ENCODE results near the gene VWA5B1. TPM values are rescaled to one million over a fixed set of nuclear protein-coding genes. Genes with fewer than 3 reads are reported as not detected.
"Not testable (repeated sequence)": the region's sequence is repeated elsewhere in the genome, so short reads cannot be mapped to it uniquely, and the experiment has no call there.

VWA5B1 gene
- total RNA-seq, 1 donor from 2014 or later = not detected

- no peak overlapping the region for H3K4me3 ChIP-seq (ENCODE audit: low read depth, low read length)
- DNase-seq (ENCODE audit: low read depth) = no peak
- peak; percentile 26 for TF ChIP-seq CTCF (conservative IDR thresholded peaks at IDR 0.05; ENCODE audit: low read depth, low read length)
These were observed 18.9 kb upstream of the VWA5B1 start for GRCh38 chr1:20271498-20272400.

- H3K4me3 ChIP-seq (ENCODE audit: low read depth, low read length); DNase-seq (ENCODE audit: low read depth): not testable (repeated sequence)
These were observed 17.0 kb upstream of the VWA5B1 start for GRCh38 chr1:20273716-20274115.

- TF ChIP-seq CTCF (conservative IDR thresholded peaks at IDR 0.05; ENCODE audit: low read depth, low read length) = no peak
- no peak for DNase-seq (ENCODE audit: low read depth)
- H3K4me3 ChIP-seq (ENCODE audit: low read depth, low read length) = no peak overlapping the region
These were observed 15.3 kb upstream of the VWA5B1 start for GRCh38 chr1:20275319-20275925.

- TF ChIP-seq CTCF (conservative IDR thresholded peaks at IDR 0.05; ENCODE audit: low read depth, low read length) = no peak
- no peak for DNase-seq (ENCODE audit: low read depth)
- no peak overlapping the region for H3K4me3 ChIP-seq (ENCODE audit: low read depth, low read length)
These were observed 14.1 kb upstream of the VWA5B1 start for GRCh38 chr1:20276485-20277159.

- no peak for TF ChIP-seq CTCF (conservative IDR thresholded peaks at IDR 0.05; ENCODE audit: low read depth, low read length)
- DNase-seq (ENCODE audit: low read depth) = no peak
- H3K4me3 ChIP-seq (ENCODE audit: low read depth, low read length) = no peak overlapping the region
These were observed 12.0 kb upstream of the VWA5B1 start for GRCh38 chr1:20278692-20279130.

GRCh38 chr1:20279509-20279908 lies 11.2 kb upstream of the VWA5B1 start:
- DNase-seq (ENCODE audit: low read depth) = peak; percentile 26
- no peak overlapping the region for H3K4me3 ChIP-seq (ENCODE audit: low read depth, low read length)
- no peak for TF ChIP-seq CTCF (conservative IDR thresholded peaks at IDR 0.05; ENCODE audit: low read depth, low read length)

- TF ChIP-seq CTCF (conservative IDR thresholded peaks at IDR 0.05; ENCODE audit: low read depth, low read length) = no peak
- H3K4me3 ChIP-seq (ENCODE audit: low read depth, low read length) = no peak overlapping the region
- no peak for DNase-seq (ENCODE audit: low read depth)
These were observed 10.3 kb upstream of the VWA5B1 start for GRCh38 chr1:20280341-20280740.

All from epithelial cell of proximal tubule (primary cell).